GM21723 (cell line): ENCODE results near the gene TYRP1.

Source experiments
- ATAC-seq: cut with Tn5 transposase; IDR thresholded peaks from one replicate; pipeline ENCODE4 v1.9.1; 2021; ENCODE audit warnings: mild to moderate bottlenecking, moderate library complexity; ENCODE audit not compliant: unreplicated experiment

TYRP1 gene

GRCh38 chr9:12730198-12730597, 37.0 kb downstream of the TYRP1 start:
- ATAC-seq: no peak

- ATAC-seq: no peak
Observed at GRCh38 chr9:12730927-12731326, 37.7 kb downstream of the TYRP1 start.

GRCh38 chr9:12732971-12733370, 39.8 kb downstream of the TYRP1 start:
- no peak for ATAC-seq

GRCh38 chr9:12735665-12736064, 42.5 kb downstream of the TYRP1 start:
- no peak for ATAC-seq

- ATAC-seq: no peak
Observed at GRCh38 chr9:12737871-12738270, 44.7 kb downstream of the TYRP1 start.

GRCh38 chr9:12739014-12739652, 45.9 kb downstream of the TYRP1 start:
- no peak for ATAC-seq

- no peak for ATAC-seq
Observed at GRCh38 chr9:12740845-12741244, 47.7 kb downstream of the TYRP1 start.

- ATAC-seq: no peak
Observed at GRCh38 chr9:12748016-12748415, 54.8 kb downstream of the TYRP1 start.

- no peak for ATAC-seq
Observed at GRCh38 chr9:12748954-12749353, 55.8 kb downstream of the TYRP1 start.

- no peak for ATAC-seq
Observed at GRCh38 chr9:12753931-12754330, 60.7 kb downstream of the TYRP1 start.

- ATAC-seq: no peak
Observed at GRCh38 chr9:12759761-12760160, 66.6 kb downstream of the TYRP1 start.
